NCI-H1436 treated with DMSO at 0.1 percent for 48 hours (cell line): Measurements from ENCODE around the gene WWP2.
"Not testable (repeated sequence)": the region's sequence is repeated elsewhere in the genome, so short reads cannot be mapped to it uniquely, and the experiment has no call there.

Source experiments
- DNase-seq: peaks from one replicate; lab custom pipeline; 2025; lab: John Stamatoyannopoulos, UW

WWP2 gene

DNA sequence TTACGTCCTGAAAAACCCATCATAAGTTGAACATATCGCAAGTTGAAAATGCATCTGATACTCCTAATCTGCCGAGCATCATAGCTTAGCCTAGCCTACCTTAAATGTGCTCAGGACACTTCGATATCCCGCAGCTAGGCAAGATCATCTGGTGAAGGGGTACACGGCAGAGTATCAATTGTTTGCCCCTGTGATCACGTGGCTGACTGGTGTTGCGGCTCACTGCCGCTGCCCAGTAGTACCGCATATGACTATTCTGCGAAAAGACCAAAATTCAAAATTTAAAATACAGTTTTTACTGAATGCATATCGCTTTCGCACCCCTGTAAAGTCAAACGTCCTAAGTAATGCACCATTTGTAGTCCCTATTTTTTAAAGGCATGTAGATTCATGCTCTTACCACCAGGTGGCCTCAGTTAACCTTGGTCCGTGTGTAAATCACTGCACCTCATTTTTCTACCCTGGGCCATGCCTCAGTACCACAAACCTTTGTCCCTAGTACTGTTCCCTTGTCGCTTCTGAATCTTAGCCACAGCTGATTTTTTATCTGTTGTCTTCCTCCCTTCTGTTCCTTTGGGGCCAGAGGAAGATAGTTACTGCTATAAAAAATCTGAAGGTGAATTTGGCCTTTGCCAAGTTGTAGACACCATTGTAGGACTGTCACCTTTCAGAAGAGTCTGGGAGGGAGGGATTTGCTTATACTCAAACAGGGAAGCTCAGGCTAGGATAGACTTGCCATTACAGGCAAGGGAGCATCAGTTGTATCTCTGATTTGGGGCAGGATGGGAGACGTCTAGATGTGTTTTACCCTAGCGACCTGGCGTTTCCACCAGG is 34.4 kb downstream of the WWP2 start:
- no peak for DNase-seq

DNA sequence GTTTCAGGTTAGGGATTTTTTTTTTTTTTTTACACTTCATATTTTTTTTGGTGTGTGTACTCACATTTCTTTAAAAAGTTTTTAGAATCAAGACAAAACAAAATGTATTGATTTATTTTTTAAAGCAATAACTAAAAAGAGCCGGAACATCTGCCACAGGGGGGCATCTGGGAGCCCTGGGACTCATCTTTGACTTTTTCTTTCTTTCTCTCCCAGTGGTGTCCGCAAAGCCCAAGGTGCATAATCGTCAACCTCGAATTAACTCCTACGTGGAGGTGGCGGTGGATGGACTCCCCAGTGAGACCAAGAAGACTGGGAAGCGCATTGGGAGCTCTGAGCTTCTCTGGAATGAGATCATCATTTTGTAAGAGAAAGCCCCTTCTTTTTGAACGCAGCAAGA is 36.3 kb downstream of the WWP2 start:
- DNase-seq, result no peak

DNA sequence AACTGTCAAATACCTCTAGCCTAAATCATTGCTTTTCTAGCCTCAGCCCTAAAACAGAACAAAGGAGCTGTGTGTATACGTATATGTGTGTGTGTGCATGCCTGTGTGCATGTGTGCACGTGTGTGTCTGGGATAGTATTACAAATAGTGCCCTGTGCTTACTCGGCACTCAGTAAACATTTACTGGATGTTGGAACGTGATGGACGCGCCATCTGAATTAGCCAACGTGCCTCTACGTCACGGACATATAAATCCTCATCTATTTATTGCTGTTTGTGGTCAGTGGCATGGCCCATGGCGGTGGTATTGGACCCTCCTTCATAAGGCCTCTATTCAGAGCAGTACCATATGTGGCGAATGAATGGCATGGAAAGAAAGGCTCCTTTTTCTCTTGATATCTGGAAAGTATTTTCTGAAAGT is 37.5 kb downstream of the WWP2 start:
- DNase-seq, result no peak

DNA sequence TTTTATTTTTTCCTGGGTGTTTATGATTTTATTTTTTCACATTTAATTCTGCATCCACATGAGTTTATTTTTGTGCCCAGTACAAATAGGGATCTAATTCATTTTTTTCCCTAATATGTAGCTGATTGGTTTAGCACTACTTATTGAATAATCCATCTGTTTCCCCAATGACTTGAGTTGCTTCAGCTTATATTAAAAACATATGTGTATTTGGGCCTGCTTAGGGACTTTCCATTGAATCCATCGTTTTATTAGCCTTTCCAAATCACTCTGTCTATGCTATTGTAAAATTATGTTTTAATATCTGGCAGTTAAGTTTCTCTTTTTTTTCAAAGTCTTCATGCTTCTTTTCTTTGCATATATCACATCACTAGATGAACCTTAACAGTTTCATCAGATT is 42.2 kb downstream of the WWP2 start:
- DNase-seq, result no peak

DNA sequence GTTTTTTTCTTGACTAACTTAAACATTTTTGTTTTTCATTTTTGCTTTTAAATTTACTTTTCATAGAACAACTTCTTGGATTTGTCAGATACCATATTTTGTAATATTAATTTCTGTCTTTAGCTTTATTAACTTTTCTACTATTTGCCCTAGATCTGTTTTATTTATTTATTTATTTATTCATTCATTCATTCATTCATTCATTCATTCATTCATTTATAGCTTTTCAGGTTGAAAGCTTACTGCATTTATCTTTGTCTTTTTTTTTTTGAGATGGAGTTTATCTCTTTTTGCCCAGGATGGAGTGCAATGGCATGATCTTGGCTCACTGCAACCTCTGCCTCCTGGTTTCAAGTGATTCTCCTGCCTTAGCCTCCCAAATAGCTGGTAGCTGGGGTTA is 44.6 kb downstream of the WWP2 start:
- not testable (repeated sequence) for DNase-seq

DNA sequence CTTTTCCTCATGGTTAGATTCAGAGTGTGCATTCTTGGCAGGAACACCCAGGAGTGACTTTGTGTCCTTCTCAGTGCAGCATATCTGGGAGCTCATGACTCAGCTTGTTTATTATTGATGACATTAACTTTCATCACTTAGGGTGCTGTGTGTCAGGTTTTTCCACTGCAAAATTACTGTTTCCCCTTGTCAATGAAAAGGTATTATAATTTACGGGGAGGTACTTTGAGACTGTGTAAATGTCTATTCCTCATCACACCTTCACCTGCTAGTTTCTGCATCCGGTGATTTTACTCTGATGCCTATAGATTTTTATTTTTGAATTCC is 50.5 kb downstream of the WWP2 start:
- DNase-seq, result no peak

DNA sequence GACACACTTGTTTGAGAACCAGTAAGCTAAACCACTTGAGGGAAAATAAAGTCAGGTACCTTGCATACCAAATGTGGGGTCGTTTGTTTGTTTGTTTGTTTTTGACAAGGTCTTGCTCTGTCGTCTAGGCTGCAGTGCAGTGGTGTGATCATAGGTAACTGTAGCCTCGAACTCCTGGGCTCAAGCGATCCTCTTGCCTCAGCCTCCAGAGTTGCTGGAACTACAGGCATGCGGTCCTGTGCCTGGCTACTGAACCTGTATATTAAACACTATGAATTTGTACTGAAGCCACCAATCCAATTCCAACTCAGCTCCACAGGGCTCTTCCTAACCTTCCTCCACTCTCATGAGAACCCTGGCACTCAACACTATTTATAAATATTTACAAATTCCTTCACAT is 51.9 kb downstream of the WWP2 start:
- no peak for DNase-seq

DNA sequence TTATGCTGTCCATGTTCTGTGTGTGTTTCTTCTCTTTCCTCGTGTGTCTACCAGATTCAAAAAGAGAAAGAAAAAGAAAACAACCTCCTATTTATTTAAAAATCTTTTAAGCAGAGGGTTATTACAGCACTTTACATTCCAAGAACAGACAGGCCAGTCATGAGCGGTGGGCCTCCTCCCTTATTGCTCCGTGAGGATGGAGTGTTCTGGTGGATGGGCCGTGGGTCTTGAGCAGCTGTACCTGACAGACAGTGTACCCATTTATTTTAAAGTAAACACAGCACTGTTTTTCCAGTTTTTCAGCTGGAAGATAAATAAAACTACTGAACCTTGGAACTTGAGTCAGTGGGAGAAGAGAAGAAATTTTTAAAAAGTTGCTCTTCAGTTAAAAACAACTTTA is 52.4 kb downstream of the WWP2 start:
- DNase-seq, result no peak

DNA sequence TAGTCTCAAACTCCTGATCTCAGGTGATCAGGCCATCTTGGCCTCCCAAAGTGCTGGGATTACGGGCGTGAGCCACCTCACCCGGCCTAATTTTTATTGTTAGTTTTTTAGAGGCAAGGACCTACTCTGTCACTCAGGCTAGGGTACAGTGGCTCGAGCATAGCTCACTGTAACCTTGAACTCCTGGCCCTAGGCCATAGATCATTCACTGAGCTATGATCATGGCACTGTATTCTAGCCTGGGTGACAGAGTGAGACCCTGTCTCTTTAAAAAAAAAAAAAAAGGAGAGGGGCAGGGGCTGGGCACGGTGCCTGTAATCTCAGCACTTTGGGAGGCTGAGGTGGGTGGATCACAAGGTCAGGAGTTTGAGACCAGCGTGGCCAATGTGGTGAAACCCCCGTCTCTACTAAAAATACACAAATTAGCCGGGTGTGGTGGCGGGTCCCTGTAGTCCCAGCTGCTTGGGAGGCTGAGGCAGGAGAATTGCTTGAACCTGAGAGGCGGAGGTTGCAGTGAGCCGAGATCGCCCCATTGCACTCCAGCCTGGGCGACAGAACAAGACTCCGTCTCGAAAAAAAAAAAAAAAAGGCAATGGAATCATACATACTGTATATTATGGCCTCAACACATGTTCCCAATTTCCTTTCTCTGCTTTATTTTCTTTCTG is 53.2 kb downstream of the WWP2 start:
- not testable (repeated sequence) for DNase-seq

DNA sequence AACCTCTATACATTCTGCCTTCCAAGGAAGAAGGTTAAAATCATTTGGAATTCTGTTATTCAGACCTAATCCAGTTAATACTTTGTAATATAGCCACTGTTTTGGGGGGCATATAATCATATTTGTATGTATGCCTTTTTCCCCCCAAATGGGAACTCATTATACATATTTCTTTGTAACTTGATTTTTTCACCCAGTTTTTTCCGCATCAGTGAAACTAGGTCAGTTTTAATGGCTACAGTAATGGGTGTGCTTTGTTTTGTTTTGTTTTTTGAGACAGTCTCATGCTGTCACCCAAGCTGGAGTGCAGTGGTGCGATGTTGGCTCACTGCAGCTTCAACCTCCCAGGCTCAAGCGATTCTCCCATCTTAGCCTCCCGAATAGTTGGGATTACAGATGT is 54.9 kb downstream of the WWP2 start:
- no peak for DNase-seq

DNA sequence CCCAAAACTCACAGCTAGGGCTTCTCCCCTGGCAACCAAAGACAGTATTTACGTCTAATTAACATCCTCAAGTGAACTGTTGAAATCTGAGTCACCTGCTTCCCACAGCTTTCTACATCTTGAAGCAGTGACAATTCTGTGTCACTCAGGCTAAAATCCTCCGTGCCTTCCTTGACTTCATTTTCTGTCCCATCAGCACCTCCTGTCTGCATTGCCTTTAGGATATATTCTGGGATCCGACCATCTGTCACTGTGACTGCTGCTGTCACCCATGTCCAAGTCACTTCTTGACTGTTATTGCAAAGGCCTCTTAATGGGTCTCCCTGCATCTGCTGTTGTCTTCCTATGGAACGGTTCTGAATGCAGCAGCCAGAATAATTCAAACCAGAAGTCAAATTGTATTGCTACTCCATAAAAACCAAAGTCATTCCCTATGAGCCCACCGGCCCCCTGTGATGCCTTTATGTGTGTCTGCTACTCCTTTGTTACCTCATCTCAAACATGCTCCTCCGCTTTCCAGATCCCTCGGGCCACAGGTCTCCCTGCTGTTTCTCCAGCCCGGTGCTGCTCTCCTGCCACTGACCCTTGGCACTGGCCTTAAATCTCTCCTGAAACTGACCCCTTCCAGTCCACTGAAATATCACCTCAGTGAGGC is 56.9 kb downstream of the WWP2 start:
- no peak for DNase-seq

DNA sequence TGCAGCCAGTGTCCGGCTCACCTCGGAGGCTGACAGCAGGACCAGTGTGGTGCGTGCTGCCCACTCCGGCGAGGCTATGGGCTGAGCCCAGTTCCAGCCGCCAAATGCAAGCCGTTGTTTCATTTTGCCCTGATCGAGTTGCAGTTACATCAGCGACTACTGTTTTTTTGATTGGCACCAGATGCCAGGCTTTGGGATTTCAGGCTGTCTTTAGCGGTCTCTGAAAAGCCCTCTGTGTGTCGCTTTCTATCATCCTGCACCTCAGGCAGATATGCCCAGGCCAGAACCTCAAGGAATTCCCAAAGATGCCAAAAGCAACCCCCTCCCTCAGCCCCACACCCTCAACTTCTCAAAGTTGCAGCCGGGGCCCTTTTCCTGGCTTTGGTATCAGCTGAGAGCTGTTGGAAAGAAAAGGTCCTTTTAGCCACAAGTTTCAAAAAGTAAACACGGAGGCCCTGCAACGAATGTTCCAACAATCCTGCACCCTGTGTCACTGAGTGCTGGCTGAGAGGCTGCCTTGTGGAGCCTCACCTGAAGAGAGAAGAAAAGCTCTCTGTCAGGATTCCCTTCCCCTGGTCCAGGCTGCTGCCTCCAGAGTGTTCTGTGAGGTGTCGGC is 58.9 kb downstream of the WWP2 start:
- DNase-seq, result no peak

DNA sequence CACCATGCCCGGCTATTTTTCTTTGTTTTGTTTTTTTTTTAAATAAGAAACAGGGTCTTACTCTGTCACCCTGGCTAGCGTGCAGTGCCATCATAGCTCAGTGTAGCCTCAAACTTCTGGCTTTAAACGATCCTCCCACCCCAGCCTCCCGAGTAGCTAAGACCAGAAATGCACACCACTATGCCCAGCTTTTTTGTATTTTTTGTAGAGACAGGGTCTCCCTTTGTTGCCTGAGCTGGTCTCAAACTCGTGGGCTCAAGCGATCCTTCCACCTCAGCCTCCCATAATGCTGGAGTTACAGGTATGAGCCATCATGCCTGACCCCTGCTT is 59.7 kb downstream of the WWP2 start:
- no peak for DNase-seq

DNA sequence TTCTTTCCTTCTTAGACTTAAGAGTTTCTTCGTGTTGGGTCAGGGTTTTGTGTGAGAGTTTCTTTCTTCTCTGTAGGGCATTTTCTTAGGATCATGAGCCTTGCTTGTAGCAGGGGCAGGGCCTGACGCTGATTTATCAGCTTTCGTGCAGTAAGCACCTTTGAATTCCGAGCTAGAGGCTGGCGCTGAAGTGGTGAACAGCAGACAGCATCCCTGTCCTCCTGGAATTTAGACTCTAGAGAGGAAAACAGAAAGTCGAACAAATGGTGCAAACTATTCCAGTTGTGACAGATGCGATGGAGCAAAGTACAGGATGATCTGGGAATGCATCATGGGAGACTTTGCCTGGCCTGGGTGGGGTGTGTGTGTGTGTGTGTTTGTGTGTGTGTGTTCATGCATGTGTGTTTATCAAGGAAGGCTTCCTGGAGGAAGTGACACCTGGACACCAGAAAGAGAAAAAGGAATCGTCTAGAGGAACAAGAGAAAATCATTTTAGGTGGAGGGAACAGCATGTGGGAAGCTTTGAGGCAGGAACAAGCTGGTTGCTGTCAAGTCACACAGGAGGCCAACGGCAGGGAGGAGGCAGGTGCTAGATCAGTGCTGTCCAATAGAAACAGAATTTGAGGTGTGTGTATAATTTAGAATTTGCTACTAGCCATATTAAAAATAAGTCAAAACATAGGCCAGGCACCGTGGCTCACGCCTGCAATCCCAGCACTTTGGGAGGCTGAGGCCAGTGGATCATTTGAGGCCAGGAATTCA is 60.2 kb downstream of the WWP2 start:
- DNase-seq, result no peak

DNA sequence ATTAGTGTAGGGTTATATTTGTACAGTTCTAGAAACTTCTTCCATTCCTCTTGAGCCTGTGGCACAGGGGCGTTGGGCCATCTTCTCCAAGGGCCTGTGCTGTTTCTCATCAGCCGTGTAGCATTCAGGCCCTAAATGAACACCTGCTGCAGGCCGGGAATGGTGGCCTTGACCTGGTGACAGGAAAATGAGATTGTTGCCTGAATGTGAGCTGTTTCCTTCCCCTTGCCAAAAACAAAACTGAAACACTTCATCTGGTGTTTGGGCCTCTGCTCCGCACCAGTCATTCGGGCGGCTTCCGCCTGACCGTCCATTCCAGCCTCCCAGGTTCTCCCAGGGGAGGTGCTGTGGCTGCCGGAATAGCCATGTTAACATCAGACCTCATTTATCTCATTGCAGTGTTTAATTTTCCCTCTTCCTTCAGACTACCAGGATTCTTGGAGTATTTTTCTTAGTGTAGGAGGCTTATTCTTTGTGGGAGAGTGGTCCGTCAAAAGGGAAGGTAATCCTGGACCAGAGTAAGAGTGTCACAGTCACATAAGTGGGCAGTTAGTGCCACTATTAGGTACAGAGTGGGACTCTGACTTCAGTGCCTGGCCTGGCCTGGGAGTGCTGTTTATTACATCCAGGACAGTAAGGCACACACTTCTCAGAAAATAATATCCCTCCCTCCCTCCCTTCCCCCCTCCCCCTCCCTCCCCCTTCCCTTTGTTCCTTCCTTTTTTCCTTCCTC is 61.9 kb downstream of the WWP2 start:
- DNase-seq, result no peak

DNA sequence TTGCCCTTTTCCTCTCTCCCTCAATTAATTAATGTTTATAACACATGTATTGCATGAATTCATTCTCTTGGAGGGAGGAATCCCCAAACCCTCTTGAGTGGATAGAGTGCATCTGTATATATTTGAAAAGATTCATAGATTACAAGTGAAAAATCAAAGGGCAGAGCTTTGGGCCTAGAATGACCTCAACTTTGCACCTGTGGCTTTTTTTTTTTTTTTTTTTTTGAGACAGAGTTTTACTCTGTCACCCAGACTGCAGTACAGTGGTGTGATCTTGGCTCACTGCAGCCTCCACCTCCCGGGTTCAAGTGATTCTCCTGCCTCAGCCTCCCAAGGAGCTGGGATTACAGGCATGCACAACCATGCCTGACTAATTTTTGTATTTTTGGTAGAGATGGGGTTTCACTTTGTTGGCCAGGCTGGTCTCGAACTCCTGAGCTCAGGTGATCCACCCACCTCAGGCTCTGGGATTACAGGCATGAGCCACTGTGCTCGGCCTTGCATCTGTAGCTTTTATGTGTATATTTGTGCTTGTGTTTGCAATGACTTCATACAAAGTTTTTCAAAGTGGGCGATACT is 62.5 kb downstream of the WWP2 start:
- DNase-seq, result not testable (repeated sequence)

DNA sequence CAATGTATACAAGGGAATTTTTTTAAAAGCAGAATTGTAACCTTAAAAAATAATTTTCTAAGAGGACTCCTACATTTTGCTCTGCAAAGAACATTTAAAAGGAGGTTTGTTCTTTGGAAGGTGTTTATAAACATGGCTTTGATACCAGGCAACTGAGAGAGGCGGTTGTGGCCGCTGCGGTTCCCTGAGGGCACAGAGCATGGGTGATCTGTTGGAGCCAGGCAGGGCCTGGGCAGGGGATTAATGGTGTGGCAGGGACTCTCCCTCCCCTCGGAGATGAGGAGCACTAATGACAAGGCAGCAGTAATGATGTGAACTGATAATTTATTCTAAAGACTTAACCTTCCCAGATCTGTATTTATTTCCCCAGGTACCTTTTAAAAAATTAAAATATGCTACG is 65.4 kb downstream of the WWP2 start:
- DNase-seq, result no peak

DNA sequence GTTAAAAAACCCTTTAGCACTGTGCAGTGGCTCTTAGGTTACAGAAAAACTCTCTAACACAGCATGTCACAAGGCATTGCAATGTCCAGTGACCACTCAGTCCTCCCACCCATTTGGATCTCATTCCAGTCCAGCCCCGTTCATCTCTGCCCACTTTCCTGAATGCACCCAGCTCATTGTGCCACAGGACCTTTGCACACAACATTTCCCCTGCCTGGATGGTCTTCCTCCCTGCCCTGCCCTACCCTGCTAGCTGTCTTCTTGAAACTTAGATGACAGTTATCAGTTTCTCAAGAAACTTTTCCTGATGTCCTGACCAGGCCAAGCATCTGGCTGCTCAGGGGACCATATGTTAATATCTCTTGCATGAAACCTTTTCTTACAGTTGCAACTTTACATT is 67.2 kb downstream of the WWP2 start:
- DNase-seq, result no peak

DNA sequence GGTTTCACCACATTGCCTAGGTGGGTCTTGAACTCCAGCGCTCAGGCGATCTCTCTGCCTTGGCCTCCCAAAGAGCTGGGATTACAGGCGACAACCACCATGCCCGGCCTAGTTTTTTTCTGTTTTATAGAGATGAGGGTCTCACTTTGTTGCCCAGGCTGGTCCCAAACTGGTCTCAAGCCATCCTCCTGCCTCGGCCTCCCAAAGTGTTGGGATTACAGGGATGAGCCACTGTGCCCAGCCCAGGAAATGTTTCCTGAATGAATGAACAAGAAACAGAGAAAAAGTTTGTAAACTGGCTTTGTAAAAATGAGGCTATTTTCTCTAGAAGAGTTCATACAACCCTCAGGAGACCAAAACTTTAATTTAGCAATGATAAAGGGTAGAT is 68.0 kb downstream of the WWP2 start:
- DNase-seq, result no peak

DNA sequence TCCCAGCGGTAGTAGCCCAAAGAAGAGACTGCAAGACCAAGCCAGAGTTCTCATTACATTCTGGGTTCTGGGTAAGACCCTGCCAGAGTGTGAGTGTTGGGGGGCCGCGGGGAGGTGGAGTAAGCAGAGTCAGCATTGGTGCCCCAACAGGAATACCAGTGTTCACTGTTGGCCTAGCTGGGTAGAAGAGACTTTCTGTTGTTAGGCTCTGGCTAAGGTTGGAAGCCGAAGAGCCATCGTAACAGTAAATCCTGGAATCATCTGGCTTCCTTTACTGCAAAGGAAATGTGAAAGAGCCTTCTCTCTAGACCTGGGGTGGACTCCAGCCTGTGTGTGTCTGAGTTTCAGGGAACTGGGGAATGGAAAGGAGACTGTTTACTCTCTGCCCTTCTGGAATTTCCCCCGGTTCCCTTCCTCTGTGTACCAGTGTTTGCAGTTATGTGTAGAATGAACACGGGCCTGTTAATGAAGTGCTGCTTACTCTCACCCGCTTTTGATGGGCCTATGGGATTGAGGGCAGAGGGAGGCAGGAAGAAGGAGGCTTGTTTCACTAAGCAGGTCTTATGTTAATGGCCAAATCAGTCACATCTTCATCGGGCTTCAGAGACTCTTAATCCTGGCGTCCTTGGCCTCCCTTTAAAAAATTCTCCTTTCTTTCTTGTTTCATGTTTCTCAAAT is 68.5 kb downstream of the WWP2 start:
- DNase-seq, result no peak
